Measurements from ENCODE around the gene SMAD6.

SMAD6 gene

DNA sequence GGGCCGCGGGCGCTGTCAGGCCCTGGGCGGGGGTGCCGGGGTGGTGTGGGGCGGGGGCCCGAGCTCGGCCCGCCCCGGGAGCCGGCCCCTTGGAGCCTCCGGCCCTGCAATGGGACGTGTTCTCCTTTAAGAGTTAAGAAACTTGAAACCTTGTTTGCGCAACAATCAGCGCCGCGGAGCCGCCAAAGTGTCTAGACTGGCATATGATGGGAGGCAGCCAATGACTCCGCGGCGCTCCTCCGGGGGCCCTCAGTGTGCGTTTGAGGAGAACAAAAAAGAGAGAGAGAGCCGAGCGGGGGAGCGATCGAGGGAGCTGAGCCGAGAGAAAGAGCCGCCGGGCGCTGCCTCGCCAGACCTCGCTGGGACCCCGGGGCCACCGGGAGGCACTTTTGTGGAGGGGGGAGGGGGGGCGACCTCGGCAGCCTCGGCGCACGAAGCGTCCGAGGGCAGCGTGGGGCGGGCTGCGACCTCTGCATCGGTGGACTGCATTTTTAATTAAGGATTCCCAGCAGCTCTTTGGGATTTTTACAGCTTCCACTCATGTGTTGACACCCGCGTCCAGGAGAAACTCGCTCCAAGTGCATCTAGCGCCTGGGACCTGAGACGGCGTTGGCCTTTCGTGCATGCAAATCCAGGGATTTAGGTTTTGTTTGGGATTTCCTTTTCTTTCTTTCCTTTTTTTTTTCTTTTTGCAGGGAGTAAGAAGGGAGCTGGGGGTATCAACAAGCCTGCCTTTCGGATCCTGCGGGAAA lies at the start of gene SMAD6:
Gene SMAD6 (plus strand): TSS at position 202 of the 752 bp plus-strand sequence. CDS start 1,023 bp downstream, outside the sequence.
- DNase-seq (ENCODE audit: low read depth), result peak; percentile 33

DNA sequence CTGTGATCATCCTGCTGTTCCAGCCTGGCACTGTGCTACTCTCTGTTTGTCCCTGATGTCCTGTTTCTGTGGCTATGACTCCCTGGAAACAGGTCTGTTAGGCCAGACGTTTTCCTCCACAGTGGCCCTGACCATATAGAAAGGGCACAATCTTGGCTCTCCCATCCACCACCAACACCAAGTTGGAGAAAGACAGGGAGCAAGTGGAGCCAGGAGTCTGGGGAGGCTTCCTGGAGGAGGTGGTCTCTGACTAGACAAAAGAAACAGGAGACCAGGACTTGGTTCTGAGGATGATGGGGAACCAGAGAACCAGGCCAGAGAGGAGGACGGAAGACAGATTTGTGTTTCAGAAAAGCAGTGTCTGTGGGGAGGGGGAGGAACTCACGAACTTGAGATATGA lies 49.2 kb upstream of the SMAD6 start:
- no peak for DNase-seq (ENCODE audit: low read depth)

DNA sequence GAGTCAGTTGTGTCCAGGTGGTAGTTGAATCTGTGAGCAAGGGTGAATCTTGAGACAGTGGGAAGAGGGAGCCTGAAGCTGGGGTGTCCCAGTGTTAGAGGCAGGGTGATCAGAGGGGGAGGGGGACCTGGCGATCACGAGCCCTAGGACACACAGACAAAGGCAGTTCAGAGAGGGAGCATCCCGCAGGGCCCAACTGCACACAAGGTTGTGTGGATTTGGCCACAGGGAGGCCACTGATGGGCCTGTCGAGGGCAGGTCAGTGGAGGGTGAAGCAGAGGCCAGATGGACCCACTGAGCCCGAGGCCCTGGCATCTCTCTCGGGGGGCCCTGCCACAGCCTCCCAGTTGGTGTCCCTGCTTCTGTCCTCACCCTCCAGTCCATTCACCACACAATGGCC lies 48.6 kb upstream of the SMAD6 start:
- no peak for DNase-seq (ENCODE audit: low read depth)

DNA sequence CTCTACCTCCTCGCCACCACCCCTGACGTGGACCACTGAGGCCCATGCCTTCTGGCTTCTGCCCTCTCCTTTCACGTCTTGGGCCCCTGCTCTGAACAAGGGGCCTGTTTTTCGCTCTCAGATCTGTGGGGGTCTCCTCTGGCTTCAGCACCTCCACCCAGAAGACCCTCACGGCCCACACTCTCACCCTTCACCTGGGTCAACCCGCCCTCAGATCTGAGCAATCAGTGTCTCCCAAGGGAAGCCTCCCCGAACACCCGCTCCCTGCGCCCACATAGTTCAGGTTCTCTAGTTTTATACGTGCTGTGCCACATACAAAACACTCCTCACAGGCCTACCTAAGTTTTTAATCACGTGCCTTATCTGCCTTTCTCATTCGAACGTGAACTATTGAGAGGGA lies 48.2 kb upstream of the SMAD6 start:
- DNase-seq (ENCODE audit: low read depth), result no peak

DNA sequence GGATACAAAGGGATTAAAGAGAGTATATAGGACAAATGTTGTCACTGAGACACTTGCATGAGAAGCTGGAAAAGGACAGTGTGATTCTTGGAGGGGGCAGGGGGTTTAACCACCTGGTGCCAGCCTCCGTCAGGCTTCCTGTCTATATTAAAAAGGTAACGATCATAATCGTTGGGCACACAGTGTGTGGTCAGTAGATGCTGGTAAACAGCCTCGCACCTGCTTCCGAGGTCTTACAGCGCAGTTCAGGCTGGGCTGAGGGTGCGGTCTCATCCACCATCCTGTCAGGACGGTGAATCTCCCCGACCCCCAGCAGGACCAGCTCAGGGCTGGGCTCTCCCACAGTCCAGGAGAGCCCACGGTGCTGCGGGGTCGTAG lies 47.7 kb upstream of the SMAD6 start:
- DNase-seq (ENCODE audit: low read depth), result no peak

DNA sequence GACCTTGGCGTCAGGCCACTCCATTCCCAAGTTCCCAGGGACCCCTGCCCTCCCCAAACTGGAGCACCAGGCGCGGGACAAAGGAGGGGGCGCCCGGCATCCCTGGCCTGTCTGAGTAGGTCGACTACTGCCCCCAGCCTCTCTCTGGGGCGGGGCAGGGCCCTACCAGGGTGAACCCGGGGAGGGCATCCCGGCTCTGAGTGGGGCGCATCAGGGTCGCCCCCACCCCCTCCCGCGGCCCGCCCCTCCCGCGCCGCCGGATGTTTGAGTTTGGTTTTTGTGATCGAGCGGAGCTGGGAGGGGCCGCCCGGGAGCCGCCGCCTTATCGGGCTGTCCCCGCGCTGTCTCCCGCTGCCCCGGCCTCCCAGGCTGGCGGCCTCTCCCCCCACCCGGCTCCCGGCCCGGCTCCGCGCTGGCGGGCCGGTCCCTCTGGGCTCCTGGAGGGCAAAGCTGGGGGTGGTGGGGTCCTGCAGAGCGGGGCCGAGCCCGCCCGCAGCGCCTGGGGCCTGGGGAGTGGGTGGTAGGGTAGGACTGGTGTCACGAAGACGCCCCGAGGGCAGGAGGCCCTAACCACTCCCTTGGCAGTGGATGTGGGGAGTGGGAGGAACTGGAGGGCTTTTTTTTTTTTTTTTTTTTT lies 47.2 kb upstream of the SMAD6 start:
- no peak for DNase-seq (ENCODE audit: low read depth)

DNA sequence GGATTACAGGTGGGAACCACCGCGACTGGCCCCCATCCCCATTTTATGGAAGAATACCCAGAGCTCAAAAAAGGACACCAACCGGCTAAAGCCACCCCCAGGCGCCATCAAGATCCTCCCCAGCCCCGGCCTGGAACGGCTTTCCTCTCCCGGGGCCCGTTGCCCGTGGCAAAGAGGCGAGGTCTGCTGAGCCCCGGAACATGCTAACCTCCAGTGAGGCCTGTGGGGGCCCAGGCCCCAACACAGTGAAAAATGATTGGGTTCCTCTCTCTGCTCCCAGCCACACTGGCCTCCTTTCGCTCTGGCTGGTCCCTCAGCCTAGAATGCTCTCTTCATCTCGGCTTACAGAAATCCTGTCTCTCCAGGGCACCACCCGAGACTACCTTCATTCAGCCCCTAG lies 46.5 kb upstream of the SMAD6 start:
- DNase-seq (ENCODE audit: low read depth), result no peak

DNA sequence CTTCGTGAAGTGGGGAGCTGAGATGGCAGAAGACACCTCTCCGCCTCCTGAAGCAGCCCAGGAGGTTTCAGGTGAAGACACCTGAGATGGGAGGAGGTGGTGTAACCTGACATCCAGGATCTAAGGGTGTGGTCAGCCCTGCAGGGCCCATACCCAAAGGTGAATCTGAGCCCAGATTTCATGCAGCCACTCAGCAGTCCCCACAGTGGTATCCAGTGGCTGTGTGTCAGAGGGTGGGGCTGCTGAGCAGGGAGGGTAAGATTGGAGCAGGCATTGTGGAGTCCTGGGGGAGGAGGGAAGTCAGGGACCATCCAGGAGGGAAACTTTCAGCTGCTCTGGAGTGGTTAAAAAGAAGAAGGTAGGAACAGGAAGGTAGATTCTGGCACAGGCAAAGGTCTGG lies 46.0 kb upstream of the SMAD6 start:
- no peak for DNase-seq (ENCODE audit: low read depth)

DNA sequence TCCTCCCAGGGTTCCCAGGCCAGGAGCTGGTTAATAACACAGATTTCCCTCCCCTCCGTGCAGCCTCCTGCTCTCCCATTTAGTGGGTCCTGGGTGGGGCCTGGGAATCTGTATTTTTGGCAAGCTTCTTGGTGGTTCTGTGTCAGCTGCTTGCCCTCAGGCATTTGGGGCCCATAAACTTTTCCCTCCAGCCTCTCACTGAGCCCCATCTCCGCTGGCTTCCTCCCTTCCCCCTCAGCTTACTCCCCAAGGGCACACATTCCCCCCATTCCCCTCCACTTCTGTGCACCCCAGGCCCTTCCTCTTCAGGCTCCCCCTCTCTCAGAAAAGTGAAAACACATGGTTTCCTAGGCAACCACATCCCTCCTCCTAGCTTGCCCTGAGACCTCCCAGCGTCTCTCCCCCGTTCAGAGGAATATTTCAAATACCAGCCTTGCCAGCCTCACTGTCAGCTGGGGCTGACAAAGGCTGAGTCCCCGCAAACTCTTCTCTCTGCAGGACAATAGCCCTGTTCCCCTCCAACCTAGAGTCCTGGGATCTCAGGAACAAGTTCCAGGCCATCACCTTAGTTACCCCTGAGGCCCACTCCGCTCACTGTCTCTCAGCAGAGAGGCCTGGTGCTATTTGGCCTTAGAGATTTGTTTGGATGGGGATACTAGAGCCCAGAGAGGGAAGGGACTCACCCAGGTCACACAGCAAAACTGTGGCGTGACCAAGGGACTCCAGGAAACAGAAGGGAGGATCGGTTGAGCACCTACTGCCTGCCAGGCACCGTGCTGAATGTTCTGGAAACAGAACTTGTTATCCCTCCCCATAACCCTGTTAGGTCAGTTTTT lies 44.6 kb upstream of the SMAD6 start:
- no peak for DNase-seq (ENCODE audit: low read depth)

DNA sequence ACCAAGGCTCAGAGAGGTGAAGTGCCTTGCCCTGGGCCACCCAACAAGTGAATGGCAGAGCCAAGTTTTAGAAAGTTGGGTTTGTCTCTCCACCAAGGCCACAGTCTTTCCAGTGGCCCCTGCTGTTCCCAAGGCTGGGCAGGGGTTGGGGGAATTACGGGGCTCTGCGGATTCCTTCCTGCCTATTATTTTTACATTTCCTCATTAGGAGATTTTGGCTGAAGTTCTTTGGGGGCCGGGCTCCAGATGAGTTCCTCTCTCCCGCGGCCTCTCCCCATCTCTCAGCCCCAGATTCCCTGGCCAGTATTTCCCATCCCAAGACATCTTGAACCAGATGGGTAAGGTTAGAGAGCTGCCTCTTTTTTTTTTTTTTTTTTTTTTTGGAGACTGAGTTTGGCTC lies 44.0 kb upstream of the SMAD6 start:
- no peak for DNase-seq (ENCODE audit: low read depth)

DNA sequence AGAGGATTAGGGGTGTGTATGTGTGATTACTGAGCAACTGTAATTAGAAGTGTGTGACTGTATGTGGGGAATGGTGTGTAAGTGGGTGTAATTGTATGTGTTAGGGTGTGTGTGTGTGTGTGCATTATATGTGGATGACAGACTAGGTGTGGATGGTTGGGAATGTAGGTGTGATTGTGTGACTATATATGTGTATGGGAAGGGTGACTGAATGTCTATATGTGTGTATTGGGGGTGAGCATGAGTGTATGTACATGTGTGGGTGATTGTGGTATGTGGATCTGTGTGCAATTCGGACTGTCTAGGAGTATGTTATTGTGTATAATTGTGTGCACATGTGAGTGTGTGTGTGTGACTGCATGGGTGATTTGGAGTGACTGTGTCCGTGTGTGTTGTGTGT lies 43.2 kb upstream of the SMAD6 start:
- DNase-seq (ENCODE audit: low read depth), result no peak

DNA sequence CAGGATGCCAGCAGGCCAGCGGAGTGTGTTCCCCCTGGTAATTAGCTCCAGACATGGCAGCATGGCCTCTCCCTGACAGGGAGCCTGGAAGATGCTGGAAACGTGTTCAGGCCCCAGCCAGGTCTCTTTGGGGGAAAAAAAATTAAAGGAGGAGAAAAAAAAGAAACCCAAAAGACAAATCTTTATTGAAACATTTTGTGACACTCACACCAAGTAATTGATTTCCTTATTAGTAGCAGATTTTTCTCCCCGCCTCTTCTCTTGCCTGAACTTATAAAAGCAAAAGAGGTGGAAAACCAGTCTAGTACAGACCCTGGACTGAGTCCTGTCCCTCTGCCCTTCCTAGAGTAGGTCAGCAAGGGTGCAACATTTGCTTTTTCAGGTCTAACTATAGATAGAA lies 42.7 kb upstream of the SMAD6 start:
- DNase-seq (ENCODE audit: low read depth), result no peak

DNA sequence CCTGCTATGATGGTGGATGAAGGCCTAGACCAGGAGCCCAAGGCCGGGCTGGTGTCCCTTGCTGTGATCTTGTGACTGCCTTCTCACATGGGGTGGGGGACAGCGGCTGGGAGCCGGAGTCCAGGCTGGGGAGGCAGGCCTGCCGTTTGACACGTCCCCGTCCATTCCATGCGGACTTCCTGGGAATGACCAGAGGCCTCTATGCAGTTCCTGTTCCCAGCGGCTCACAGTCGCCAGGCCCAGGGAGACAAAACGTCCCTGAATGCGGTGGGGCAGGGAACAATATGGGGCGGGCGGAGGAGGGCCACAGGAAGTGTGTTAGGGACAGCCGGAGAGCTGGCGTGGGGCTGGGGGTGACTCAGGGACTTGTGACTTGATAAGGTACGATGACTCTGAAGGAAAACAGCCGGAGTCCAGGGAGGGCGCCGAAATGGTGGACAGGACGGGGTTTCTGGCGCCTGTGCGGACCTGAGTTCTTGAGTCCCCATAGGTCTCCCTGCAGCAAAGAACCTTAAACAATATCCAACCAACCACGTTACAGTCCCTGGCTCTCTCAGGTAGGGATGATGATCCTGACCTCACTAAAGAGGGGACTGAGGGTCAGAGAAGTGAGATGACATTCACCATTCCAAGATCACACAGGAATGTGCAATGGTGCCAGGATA lies 40.5 kb upstream of the SMAD6 start:
- no peak for DNase-seq (ENCODE audit: low read depth)

DNA sequence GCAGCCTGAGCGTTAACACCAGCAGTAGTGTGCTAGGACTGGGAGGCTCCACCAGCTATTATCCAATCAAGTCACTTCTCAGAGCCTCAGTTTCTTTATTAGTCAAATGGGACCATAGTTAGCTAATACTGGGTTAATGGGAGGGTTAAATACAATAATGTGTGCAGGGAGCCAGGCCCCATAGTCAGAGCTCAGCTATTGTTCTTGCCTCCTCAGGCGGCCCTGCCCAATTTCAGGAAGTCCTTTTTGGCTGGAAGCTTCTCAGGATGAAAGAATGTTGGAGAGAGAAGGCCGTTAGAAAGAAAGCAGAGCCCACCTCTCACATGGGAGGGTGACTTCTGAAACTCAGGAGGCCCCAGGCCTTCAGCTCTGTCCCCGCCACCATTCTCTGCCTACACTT lies 39.5 kb upstream of the SMAD6 start:
- no peak for DNase-seq (ENCODE audit: low read depth)

DNA sequence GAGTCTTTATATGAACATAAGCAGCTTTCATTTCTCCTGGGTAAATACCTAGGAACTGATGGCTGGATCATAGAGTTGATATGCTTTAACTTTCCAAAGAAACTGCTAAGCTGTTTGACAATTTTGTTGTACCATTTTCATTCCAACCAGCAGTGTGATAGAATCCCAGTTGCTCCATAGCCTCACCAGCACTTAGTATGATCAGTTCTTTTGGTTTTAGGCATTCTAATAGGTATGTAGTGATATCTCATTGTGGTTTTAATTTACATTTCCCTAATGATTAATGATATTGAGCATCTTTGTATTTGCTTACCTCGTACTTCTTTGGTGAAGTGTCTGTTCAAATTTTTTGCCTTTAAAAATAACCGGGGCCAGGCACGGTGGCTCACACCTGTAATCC lies 38.4 kb upstream of the SMAD6 start:
- DNase-seq (ENCODE audit: low read depth), result no peak

DNA sequence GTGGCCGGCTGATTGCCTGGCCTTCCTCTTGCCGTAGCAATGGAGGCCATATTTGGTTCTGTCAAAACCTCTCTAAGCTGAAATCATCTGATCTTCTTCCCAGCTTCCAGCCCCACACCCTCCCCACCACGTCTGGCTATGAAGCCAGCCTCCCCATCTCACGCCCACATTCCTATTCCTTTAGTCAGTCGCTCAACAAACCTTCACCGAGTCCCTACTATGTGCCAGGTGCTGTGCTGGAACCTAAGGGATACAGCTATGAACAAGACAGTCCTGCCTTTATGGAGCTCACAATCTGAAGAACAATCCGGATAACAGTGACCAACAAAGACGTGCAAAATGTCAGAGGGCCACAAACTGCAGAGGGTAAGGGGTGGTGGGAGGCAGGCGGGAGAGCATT lies 31.9 kb upstream of the SMAD6 start:
- DNase-seq (ENCODE audit: low read depth), result no peak

DNA sequence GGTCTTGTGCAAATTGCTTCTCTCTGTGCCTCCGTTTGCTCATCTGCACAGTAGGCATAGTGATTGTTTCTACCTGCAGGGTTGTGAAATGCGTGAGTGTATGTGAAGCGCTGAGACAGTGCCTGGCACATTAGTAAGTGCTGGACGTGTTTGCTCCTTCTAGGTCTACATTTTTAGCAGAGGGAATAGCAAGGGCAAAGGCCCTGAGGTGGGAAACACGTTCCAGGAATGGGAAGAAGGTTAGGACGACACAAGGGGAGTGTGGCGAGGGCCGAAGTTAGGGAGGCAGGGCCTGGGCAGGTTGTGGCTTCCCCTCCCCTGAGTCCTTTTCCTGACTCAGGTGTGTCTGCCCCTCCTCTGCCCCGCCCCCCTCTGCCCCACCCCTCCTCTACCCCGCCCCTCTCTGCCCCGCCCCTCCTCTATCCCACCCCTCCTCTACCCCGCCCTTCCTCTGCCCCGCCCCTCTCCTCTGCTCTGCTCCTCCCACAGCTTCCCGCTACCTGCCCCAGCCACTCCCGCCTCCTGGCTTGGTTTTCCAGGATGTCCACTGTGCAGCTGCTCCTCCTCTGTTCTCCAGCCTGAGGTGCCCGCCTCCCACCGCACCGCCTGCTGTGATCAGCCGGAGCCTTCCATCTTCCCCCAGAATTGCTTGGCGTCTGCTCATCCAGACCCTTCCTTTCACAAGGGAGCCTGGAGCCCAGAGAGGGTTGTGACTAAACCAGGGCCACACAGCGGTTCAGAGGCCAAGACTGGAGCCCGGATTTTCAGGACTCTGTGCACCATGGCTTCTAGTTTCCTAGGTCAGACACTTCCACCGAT lies 31.1 kb upstream of the SMAD6 start:
- DNase-seq (ENCODE audit: low read depth), result no peak

DNA sequence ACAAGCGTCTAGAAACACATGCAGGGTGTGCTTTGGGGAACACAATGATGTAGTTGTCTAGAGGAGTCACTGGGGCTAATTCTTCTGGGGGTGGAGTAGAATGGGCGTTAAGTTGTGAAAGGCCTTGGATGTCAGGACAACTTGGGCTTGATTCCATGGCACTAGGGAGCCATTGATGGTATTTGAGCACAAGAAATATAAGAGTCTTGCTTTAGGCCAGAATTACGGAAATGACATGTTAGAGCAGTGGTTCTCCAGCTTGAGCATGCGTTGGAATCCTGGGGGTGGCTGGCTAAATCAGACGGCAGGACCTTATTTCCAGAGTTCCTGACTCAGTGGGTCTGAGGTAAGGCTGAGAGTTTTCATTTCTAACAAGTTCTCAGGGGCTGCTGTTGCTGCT lies 29.2 kb upstream of the SMAD6 start:
- DNase-seq (ENCODE audit: low read depth), result no peak

DNA sequence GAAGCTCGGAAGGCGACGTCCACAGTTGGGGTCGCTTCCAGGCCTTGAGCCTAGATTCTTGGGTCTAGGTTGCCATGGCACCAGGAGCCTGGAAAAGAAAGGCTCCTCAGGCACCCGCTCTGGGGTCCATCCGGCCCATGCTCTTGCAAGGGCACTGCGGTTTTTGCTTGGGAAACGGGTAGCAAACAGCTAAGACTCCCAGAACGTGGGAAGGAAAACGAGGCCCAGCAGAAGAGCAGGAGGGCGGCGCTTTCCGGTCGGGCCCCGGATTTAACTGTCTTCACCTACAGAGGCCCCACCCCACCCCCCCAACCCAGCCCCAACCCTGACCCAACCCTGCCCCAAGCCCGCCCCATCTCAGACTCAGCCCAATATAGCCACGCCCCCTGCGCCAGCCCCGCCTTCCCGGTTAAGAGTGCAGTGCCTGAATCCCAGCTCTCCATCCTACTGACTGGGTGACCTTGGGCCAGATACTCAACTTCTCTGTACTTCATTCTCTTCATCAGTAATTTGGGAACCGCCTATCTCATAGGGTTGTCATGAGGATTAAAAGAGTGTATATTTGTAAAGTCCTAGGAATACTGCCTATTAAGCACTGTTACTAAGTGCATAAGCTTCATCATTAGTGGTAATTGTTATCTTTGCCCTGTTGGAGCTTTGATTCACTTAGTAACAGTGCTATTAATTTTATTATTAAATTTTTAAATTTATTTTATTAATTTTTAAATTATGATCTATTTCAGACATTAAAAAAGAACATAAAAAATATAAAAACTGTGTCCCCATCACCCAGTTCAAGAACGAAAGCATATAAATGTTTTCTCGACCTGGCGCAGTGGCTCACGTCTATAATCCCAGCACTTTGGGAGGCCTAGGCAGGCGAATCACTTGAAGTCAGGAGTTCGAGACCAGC lies 28.4 kb upstream of the SMAD6 start:
- DNase-seq (ENCODE audit: low read depth), result no peak

DNA sequence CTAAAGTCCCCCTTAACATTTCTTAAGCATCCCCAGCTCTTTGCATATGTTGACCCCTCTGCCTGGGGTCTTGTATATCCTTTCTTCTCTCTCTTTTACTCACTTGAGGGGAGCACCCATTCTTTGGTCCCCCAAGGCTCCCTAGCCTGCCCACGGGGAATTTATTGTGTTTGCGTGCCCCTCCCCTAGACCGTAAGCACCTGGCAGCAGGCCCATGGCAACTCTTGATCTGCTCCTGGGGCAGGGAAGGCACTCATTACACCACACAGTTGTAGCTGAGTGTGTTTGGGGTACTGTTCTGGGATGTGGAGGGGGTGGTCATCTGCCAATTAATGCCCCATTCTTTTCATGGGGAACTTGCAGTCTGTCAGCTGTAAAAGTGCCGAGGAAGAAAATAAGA lies 27.3 kb upstream of the SMAD6 start:
- no peak for DNase-seq (ENCODE audit: low read depth)

DNA sequence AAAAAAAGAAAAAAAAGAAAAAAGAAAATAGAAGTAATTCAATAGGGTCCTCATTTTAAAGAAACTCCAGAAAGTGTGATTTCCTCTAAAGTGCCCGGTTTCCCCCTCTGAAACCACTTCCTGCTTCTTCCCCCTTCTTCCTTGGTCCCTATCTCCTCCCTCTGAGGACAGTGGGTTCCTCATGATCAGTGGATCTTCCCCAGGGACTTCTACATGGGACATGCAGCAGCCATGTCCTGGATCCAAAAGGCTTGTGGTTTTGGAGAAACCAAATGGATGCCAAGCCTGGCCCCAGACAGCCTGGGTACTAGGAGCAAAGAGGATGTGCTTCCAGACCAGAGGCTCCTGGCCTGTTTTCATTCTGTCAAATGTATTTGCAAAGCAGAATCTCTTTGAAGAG lies 26.6 kb upstream of the SMAD6 start:
- DNase-seq (ENCODE audit: low read depth), result no peak
